Activated CD4-positive, alpha-beta T cell treated with anti-CD3 and anti-CD28 coated beads for 36 hours (primary cell): ENCODE data around the gene HS3ST5. TPM values are rescaled to one million over a fixed set of nuclear protein-coding genes. Genes with fewer than 3 reads are reported as not detected.

Experiments
- ATAC-seq: fragments of 200-7000 bp; cut with Tn5 transposase; one replicate; pipeline ENCODE4 v1.10.0; 2021; ENCODE audit warnings: mild to moderate bottlenecking, moderate library complexity
- CTCF ChIA-PET: fragments of 350-600 bp; sonication (Branson Sonifier 250); formaldehyde crosslinking; loops from one replicate; lab custom pipeline; 2021; ENCODE audit warnings: antibody characterized with exemption; lab: Charles Lee
- POLR2A ChIA-PET: fragments of 350-600 bp; sonication (Branson Sonifier 250); formaldehyde crosslinking; loops from one replicate; lab custom pipeline; 2021; ENCODE audit warnings: antibody characterized with exemption, inconsistent platforms; lab: Charles Lee
- DNase-seq: peaks from one replicate; pipeline ENCODE4 v3.0.0-alpha.2; 2020
- H3K27ac Mint-ChIP-seq: one replicate; pipeline ENCODE4 v1.8.0; 2021; ENCODE audit warnings: mixed read lengths
- H3K27me3 Mint-ChIP-seq: one replicate; pipeline ENCODE4 v1.8.0; 2021; ENCODE audit warnings: mixed read lengths
- H3K36me3 Mint-ChIP-seq: one replicate; pipeline ENCODE4 v1.8.0; 2021; ENCODE audit warnings: low read depth, mixed read lengths
- H3K4me1 Mint-ChIP-seq: one replicate; pipeline ENCODE4 v1.8.0; 2021; ENCODE audit warnings: mixed read lengths
- H3K4me3 Mint-ChIP-seq: one replicate; pipeline ENCODE4 v1.8.0; 2021; ENCODE audit warnings: mild to moderate bottlenecking, moderate library complexity, mixed read lengths
- H3K9me3 Mint-ChIP-seq: one replicate; pipeline ENCODE4 v1.8.0; 2021; ENCODE audit warnings: low read depth, mixed read lengths
- intact Hi-C, 2 experiments: fragments of 100-400 bp; cut with DNase I in 1 of 2; cut with micrococcal nuclease in 1 of 2; formaldehyde crosslinking; loops; one replicate each; pipeline versions ENCODE4 v1.14.2 to v1.15.1; 2022 to 2024; cut with DNase I, micrococcal nuclease
- total RNA-seq, 2 experiments: library from RNA; stranded (reverse); gene quantifications; one replicate each; pipeline ENCODE4 v1.2.3, GENCODE V29; 2021

HS3ST5 gene
- total RNA-seq, 2 experiments from 2014 or later: not detected

DNA sequence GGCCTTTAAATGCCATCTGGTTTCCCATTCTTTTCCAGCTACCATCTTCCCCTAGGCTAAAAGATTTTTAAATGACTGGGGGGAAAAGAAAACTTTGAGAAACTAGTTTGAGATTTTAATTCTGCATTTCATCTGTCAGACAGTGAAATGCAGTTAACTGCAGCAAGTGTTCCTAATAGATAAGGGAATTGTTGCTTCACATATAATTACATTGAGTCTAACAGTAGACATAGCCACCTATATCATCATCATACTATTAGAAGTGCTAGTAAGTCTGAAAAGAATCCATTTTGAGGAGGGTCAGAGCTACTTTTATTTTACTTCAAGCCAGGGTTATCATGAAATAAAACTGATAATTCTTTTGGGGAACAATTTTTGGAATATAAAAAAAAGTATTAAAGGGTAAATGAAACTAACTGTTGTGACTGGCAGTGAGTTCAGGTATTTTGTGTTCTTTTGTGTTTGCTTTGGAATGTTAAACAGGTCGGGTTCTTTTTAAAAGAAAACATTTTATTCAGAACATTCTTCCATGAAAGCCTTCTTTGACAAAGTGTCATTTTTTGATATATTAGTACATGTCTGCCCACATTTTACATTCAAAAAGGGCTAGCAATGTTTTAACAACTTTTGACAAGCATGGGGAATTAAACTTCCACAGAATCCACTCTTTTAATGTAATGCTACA, 170.1 kb downstream of the HS3ST5 start:
- no peaks in the 10 kb centered on the region for H3K36me3 Mint-ChIP-seq
- intact Hi-C loops: no loop called here
- H3K27me3 Mint-ChIP-seq: peaks cover 5% of the 10 kb centered on the region
- ATAC-seq (no peak), DNase-seq (no peak)
- no peaks in the 10 kb centered on the region for H3K4me1 Mint-ChIP-seq
- ChIA-PET POLR2A (no interaction called here), CTCF (no interaction called here)
- H3K27ac Mint-ChIP-seq: no peak overlapping the region
- no peaks in the 10 kb centered on the region for H3K9me3 Mint-ChIP-seq
- H3K4me3 Mint-ChIP-seq: no peak overlapping the region

DNA sequence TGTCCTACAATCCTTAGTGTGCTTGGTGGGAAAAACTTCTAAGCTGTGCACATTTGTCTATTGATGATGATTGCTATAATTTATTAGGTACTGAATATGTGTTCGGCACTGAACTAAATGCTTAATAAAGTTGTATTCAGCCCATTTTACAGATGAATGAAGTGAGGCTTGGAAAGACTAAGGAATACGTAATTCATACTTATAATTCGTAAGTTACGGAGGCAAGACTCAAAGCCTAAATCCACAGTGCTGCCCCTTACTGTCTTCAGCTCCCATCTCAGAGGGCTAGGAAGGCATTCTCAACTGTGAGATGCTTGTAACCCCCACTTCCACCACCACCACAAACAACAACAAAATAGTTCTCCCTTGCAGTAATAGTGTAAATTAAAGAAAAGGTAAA, 171.3 kb downstream of the HS3ST5 start:
- DNase-seq: no peak
- CTCF ChIA-PET: interaction anchor here (0.7 kb wide), 1 partner anchor 22 kb away, joined by 3 read pairs; no protein-coding TSS in a partner anchor
- intact Hi-C loops: no loop called here
- Mint-ChIP-seq H3K36me3 (no peaks in the 10 kb centered on the region), H3K9me3 (no peaks in the 10 kb centered on the region), H3K27ac (no peak overlapping the region), H3K27me3 (peaks cover 7% of the 10 kb centered on the region), H3K4me3 (no peak overlapping the region), H3K4me1 (no peaks in the 10 kb centered on the region)
- no peak for ATAC-seq
- POLR2A ChIA-PET: no interaction called here

DNA sequence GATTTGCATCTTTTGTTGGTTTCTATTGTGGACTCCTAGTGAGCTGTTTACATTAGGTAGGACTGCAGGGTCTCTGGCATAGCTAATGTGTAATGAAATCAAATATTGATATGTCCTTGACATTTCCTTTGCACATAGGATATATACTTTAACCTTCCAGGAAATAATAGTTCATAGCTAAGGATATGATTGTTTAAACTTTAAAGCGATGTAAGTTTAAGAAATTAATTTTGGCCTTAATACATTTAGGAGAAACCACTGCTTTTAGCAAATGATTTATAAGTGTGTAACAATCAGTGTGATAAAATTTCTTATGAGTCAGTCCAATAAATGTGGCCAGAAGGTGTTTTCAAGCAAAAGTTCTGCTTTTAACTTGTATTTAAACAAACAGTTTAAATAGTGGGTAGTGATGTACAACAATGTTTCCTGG, 171.8 kb downstream of the HS3ST5 start:
- CTCF ChIA-PET: interaction anchor here (0.7 kb wide), 1 partner anchor 22 kb away, joined by 3 read pairs; no protein-coding TSS in a partner anchor
- no peaks in the 10 kb centered on the region for H3K9me3 Mint-ChIP-seq
- H3K27me3 Mint-ChIP-seq: peaks cover 7% of the 10 kb centered on the region
- no peak overlapping the region for H3K27ac Mint-ChIP-seq
- H3K36me3 Mint-ChIP-seq: no peaks in the 10 kb centered on the region
- POLR2A ChIA-PET: no interaction called here
- intact Hi-C loops: no loop called here
- DNase-seq: no peak
- ATAC-seq: no peak
- H3K4me3 Mint-ChIP-seq: no peak overlapping the region
- H3K4me1 Mint-ChIP-seq: no peaks in the 10 kb centered on the region

DNA sequence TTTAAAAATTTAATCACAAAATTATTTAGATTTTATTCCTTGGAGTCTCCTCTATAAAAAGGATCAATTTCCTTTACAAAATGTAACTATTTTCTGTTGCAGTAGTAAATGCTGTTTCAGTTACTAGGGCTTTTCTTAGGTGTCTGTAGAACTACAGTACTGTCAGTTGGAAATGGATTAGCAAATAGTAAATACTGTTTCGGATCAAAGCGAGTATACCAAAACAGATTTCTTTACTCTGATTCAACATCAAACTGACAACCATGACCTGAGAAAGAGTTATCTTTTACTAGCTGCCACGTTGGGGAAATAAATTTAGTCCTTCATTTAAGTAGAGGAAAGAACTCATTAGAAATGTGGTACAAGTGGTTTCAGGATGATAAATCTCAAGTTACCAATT, 172.5 kb downstream of the HS3ST5 start:
- DNase-seq (no peak), ATAC-seq (no peak)
- ChIA-PET POLR2A (no interaction called here), CTCF (no interaction called here)
- Mint-ChIP-seq H3K4me1 (no peaks in the 10 kb centered on the region), H3K9me3 (no peaks in the 10 kb centered on the region), H3K36me3 (no peaks in the 10 kb centered on the region), H3K27me3 (peaks cover 7% of the 10 kb centered on the region), H3K4me3 (no peak overlapping the region), H3K27ac (no peak overlapping the region)
- intact Hi-C loops: no loop called here

DNA sequence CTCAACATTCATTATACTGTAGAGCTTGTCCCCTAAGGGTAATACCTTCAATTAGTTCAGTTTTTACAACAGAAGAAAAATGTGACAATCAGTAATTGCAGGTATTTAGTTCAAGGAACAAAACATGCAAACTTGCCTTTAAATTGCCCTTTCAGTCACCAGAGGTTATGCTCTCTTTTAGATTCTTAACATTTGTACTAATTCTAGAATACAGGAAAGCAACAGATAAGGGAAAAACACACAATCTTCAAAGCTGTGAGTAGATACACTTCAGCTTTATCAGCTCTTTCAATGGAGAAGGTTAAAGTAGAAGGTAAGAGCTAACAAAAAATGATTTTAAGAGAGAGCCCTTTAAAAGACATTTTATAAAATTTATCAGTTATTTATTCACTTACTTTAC, 173.1 kb downstream of the HS3ST5 start:
- intact Hi-C loops: no loop called here
- H3K4me3 Mint-ChIP-seq: no peak overlapping the region
- ATAC-seq: no peak

DNA sequence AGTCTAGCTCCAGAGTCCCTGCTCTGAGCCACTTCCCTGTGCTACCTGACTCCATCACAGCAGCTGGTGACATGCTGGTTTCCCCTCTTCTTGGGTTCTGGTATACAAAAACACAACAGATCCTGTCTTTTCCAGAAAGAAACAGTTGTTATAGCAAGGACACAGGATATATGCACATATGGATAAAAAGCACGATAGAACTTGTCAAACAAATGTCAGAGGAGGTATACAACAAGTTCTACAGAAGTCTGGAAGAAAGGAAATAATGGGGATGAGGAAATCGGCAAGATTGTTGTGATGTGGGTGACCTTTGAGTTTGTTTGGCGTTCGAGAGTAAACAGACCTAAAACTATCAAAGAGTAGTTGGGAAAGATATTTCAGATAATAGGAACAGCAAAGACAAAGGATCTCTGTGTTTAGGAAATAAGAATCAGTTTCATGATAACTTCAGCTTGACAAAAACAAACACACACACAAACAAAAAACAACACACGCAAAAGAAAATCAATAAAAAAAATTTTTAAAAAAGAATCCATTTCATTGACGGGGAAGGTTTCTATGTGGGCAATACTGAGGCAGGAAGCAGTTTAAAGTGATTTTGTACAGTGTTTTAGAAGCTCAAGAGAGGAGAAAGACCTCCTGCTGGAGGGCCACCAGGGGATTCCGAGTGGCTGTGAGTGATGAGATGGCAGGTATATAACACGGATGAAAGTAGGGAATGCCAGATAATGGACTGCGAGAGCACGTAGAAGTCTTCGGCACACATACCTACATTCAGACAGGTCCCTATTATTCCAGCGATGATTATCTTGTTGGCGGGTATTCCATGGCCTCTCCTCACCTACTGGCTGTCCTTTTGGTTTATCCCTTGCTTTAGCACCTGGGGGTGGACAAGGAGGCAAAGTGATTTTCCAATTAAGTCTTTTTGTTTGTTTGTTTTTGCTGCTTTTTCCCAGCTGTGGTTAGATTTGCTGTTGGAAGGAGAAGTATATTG, 174.9 kb downstream of the HS3ST5 start:
- Mint-ChIP-seq H3K36me3 (no peaks in the 10 kb centered on the region), H3K9me3 (no peaks in the 10 kb centered on the region), H3K4me3 (no peak overlapping the region), H3K27me3 (peaks cover 4% of the 10 kb centered on the region), H3K27ac (no peak overlapping the region), H3K4me1 (no peaks in the 10 kb centered on the region)
- DNase-seq: no peak
- ATAC-seq: no peak
- POLR2A ChIA-PET: no interaction called here
- CTCF ChIA-PET: no interaction called here
- intact Hi-C loops: no loop called here

More for the DNA sequence above, 173.1 kb downstream of the HS3ST5 start:
- H3K36me3 Mint-ChIP-seq: no peaks in the 10 kb centered on the region
- DNase-seq: no peak
- ChIA-PET POLR2A (no interaction called here), CTCF (no interaction called here)
- no peak overlapping the region for H3K27ac Mint-ChIP-seq
- H3K9me3 Mint-ChIP-seq: no peaks in the 10 kb centered on the region
- H3K27me3 Mint-ChIP-seq: peaks cover 7% of the 10 kb centered on the region
- no peaks in the 10 kb centered on the region for H3K4me1 Mint-ChIP-seq

DNA sequence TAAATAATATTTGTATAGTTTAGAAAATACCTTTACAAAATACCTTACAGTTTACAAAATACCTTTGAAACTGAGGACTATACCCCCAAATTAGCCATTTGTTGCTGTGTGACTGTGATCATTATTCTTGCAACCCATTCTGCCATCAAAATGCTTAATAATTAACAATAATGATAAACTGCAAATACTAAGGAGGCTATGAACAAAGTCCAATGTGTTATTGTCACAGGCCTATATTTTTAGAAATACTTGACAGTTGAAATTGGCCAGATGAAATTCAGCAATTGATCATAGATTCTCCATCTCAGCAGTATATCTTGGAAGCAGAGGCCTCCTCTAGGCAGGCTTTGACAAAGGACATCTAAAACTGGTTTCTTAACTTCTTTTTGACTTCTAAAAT, 178.6 kb downstream of the HS3ST5 start:
- CTCF ChIA-PET: no interaction called here

DNA sequence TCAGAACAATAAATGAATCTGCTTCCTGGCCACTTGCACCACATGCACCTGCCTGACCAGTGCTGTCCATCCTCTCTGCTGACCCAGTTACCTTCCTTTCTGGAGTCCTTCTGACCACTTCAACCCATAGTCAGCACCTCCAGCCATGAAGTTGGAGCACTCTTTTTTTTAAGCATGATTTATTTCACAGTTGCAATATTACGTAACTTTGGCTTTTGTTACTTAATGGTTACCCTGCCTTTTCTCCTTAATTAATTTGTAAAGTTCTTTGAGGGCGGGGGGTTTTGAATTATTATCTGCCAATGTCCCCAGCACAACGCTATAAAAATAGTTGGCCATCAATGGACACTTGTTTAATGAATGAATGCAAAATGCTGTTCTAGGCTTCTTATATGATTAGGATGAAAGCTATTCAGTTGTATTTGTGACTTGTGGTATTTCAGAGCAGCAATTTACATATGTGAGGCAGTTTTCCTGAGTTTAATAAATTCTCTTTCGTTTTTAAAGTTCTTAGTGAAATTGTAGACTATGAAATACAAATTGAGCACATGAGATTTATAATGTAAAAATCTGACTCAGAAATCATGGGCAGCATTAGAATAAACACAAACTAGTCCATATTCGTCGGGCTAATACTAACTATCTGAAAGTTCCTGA, 180.0 kb downstream of the HS3ST5 start:
- Mint-ChIP-seq H3K27me3 (peaks cover 2% of the 10 kb centered on the region), H3K4me3 (no peak overlapping the region), H3K4me1 (no peaks in the 10 kb centered on the region), H3K27ac (no peak overlapping the region), H3K9me3 (no peaks in the 10 kb centered on the region), H3K36me3 (no peaks in the 10 kb centered on the region)
- intact Hi-C loops: no loop called here
- DNase-seq: no peak
- CTCF ChIA-PET: interaction anchor here (0.6 kb wide), 1 partner anchor 104 kb away, joined by 3 read pairs; no protein-coding TSS in a partner anchor
- POLR2A ChIA-PET: no interaction called here
- ATAC-seq: no peak

More for the DNA sequence above, 178.6 kb downstream of the HS3ST5 start:
- Mint-ChIP-seq H3K4me1 (no peaks in the 10 kb centered on the region), H3K36me3 (no peaks in the 10 kb centered on the region), H3K9me3 (no peaks in the 10 kb centered on the region), H3K27ac (no peak overlapping the region), H3K27me3 (peaks cover 2% of the 10 kb centered on the region), H3K4me3 (no peak overlapping the region)
- ATAC-seq: no peak
- POLR2A ChIA-PET: no interaction called here
- DNase-seq: no peak
- intact Hi-C loops: no loop called here

DNA sequence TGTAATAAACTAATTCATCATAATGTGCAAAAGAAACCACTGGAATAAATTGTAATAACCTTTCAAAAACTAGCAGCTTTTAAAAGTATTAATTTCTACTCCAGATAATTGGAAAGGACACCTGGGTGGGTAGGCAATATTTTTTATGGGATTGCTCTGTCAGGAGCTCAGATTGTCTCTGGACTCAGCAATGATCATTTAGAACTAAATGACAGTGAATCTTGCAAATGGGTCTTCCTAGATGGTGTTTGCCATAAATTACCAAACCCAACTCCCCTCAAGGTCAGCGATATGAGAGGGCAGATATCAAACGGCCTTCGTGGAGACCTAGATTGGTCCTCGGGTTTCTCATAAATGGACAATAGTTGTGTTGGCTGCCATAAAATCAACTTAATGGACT, 181.9 kb downstream of the HS3ST5 start:
- ChIA-PET POLR2A (no interaction called here), CTCF (no interaction called here)
- no peak overlapping the region for H3K4me3 Mint-ChIP-seq
- no peaks in the 10 kb centered on the region for H3K9me3 Mint-ChIP-seq
- no peak for ATAC-seq
- intact Hi-C loops: no loop called here
- no peaks in the 10 kb centered on the region for H3K36me3 Mint-ChIP-seq
- peaks cover 2% of the 10 kb centered on the region for H3K27me3 Mint-ChIP-seq
- no peak for DNase-seq
- no peaks in the 10 kb centered on the region for H3K4me1 Mint-ChIP-seq
- H3K27ac Mint-ChIP-seq: no peak overlapping the region

DNA sequence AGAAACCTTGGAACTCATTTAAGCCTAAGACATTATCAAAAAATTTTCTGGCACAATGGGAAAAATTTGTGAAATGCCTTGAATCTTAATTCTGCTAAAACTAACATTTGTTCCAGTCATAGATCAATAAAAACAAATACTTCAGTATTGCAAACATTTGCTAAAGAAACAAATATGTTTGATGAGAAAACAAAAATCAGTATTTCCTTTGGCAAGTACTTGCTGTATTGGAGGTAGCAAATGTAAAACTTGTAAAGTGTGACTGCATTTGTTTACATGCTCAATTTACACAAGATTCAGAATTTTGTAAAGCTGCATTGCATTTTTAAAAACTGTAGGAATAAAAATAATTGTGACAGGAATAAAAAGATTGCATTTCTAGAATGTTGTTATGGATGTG, 183.1 kb downstream of the HS3ST5 start:
- Mint-ChIP-seq H3K36me3 (no peaks in the 10 kb centered on the region), H3K9me3 (no peaks in the 10 kb centered on the region), H3K4me1 (no peaks in the 10 kb centered on the region), H3K4me3 (no peak overlapping the region), H3K27me3 (peaks cover 2% of the 10 kb centered on the region), H3K27ac (no peak overlapping the region)
- intact Hi-C loops: no loop called here
- POLR2A ChIA-PET: no interaction called here
- DNase-seq: no peak
- ATAC-seq: no peak
- CTCF ChIA-PET: no interaction called here

DNA sequence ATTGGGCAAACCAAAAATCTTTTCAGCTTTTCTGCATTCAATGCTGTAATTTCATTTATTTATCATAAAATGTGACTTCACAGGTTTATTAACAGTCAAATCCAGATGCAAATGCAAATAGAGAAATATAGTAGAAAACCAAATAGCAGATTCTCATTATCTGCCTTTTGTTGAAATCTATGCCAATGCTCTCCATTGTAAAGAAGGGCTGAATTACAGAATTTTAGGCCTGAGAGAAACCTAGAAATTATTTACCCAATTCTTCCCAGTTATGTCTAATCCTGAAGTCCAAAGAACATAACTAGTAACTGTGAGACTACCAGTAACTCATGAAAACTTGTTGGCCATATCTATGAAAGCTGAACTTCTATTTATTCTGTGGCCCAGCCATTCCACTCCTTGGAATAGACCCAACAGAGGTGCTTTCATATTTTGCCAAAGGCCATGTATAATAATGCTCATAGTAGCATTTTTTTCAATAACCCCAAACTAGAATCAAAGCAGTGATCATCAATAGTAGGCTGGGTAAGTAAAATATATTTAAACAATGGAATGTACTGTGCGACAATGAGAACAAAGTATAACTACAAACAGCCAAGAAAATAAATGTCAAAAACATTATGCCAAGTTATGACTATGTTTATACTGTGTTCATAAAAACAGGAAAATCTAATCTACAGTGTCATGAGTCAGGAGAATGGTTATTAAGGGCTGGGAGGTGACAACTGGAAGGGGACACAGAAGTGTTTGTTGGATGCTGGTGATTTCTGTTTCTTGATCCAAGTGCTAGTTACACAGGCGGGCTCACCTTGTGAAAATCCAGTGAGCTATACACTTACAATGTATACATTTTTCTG, 183.8 kb downstream of the HS3ST5 start:
- intact Hi-C loops: no loop called here
- ATAC-seq: no peak
- no peak overlapping the region for H3K4me3 Mint-ChIP-seq

More for the DNA sequence above, 183.8 kb downstream of the HS3ST5 start:
- peaks cover 2% of the 10 kb centered on the region for H3K27me3 Mint-ChIP-seq
- ChIA-PET CTCF (no interaction called here), POLR2A (no interaction called here)
- no peak overlapping the region for H3K27ac Mint-ChIP-seq
- no peaks in the 10 kb centered on the region for H3K4me1 Mint-ChIP-seq
- no peaks in the 10 kb centered on the region for H3K36me3 Mint-ChIP-seq
- no peaks in the 10 kb centered on the region for H3K9me3 Mint-ChIP-seq
- no peak for DNase-seq
